Left ventricle myocardium inferior (tissue), 1 donor: ENCODE results near the gene FXYD1. TPM values are rescaled to one million over a fixed set of nuclear protein-coding genes. Genes with fewer than 3 reads are reported as not detected.

Experiments
- DNase-seq: peaks from one replicate; pipeline ENCODE4 v3.0.0-alpha.2; 2020
- H3K27ac ChIP-seq: fragments of 200-600 bp; replicated peaks from 2 replicates; pipeline ENCODE4 v1.8.0; 2021
- H3K27me3 ChIP-seq: fragments of 200-600 bp; 2 replicates; pipeline ENCODE4 v1.8.0; 2021; ENCODE audit warnings: low read depth
- H3K36me3 ChIP-seq: fragments of 200-600 bp; 2 replicates; pipeline ENCODE4 v1.8.0; 2021
- H3K4me1 ChIP-seq: fragments of 200-600 bp; 2 replicates; pipeline ENCODE4 v1.8.0; 2021
- H3K4me3 ChIP-seq: fragments of 200-600 bp; 2 replicates; pipeline ENCODE4 v1.8.0; 2021; ENCODE audit warnings: mild to moderate bottlenecking, moderate library complexity
- H3K9me3 ChIP-seq: fragments of 200-600 bp; replicated peaks from 2 replicates; pipeline ENCODE4 v1.8.0; 2021
- CTCF ChIP-seq: fragments of 200-600 bp; IDR thresholded peaks from 2 replicates; pipeline ENCODE4 v1.8.0; 2021; ENCODE audit warnings: antibody characterized with exemption, mild to moderate bottlenecking, borderline replicate concordance
- intact Hi-C: fragments of 100-400 bp; cut with micrococcal nuclease; formaldehyde crosslinking; loops from one replicate; pipeline ENCODE4 v1.11.0; 2022
- total RNA-seq: library from RNA; stranded (reverse); fragmentation: NEBNext Ultra II Directional; extraction: Animal tissue kit (Norgen Biotek cat#: 25700); gene quantifications from one replicate; pipeline ENCODE4 v1.2.1, GENCODE V29; 2021
- donor health status: DM: no; HTN: yes; CAD: no; lungs with severe emphysema.

FXYD1 gene
- total RNA-seq, 1 donor from 2014 or later: 509 TPM

- Histone ChIP-seq H3K27me3 (peaks cover 6% of the 10 kb centered on the region), H3K27ac (no peak overlapping the region), H3K36me3 (peaks cover 81% of the 10 kb centered on the region), H3K4me3 (no peak overlapping the region), H3K9me3 (peaks cover 43% of the 10 kb centered on the region), H3K4me1 (no peaks in the 10 kb centered on the region)
- intact Hi-C loops: no loop called here
- no peak for TF ChIP-seq CTCF
- no peak for DNase-seq
These were observed 22.8 kb downstream of the FXYD1 start for GRCh38 chr19:35161434-35161743.

GRCh38 chr19:35162471-35163326 is 24.1 kb downstream of the FXYD1 start:
- intact Hi-C loops: no loop called here
- Histone ChIP-seq H3K27me3 (no peaks in the 10 kb centered on the region), H3K9me3 (peaks cover 48% of the 10 kb centered on the region), H3K4me3 (no peak overlapping the region), H3K36me3 (peaks cover 89% of the 10 kb centered on the region), H3K4me1 (no peaks in the 10 kb centered on the region), H3K27ac (no peak overlapping the region)
- TF ChIP-seq CTCF: no peak
- no peak for DNase-seq

DNA sequence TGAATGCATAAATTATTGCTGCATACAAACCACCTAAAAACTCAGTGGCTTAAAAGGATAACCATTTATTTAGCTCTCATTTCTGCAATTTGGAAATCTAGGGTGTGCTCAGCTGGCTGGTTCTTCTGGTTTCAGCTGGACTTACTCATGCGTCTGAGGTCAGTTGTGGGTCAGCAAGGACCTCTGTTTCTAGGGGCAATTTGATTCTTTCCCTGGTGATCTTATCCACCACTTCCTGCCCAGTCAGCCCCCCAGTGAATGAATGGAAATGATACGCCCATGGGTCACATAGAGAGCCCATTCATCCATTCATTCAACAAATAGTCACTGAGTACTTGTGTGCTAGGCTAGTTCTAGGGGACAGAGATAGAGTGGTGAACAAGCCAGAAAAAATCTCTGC is 25.8 kb downstream of the FXYD1 start:
- Histone ChIP-seq H3K4me1 (no peaks in the 10 kb centered on the region), H3K27me3 (no peaks in the 10 kb centered on the region), H3K4me3 (no peak overlapping the region), H3K36me3 (peaks cover 74% of the 10 kb centered on the region), H3K9me3 (peaks cover 48% of the 10 kb centered on the region), H3K27ac (no peak overlapping the region)
- DNase-seq: no peak
- intact Hi-C loops: no loop called here
- no peak for TF ChIP-seq CTCF

DNA sequence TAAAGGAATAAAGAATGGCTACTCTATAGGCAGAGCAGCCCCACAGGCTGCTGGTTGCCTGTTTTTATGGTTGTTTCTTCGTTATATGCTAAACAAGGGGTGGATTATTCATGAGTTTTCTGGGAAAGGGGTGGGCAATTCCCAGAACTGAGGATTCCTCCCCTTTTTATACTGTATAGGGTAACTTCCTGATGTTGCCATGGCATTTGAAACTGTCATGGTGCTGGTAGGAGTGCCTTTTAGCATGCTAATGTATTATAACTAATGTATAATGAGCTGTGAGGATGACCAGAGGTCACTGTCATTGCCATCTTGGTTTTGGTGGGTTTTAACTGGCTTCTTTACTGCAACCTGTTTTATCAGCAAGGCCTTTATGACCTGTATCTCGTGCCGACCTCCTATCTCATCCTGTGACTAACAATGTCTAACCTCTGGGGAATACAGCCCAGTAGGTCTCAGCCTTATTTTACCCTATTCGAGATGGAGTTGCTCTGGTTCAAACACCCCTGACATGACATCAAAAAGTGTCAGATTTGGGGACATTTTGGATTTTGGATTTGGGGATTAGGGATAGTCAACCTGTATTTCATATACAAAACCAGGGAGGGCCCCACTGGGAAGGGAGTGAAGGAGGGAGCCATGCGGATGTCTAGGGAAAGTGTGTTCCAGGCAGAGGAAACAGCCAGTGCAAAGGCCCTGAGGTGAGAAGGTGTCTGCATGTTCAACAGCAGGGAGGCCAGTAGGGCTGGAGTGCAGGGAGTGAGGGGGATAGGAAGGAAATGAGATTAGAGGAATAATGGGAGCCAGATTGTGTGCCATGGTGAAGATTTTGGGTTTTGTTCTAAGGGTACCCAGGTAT is 26.8 kb downstream of the FXYD1 start:
- Histone ChIP-seq H3K4me1 (no peaks in the 10 kb centered on the region), H3K9me3 (peaks cover 48% of the 10 kb centered on the region), H3K36me3 (peaks cover 68% of the 10 kb centered on the region), H3K27ac (no peak overlapping the region), H3K27me3 (no peaks in the 10 kb centered on the region), H3K4me3 (no peak overlapping the region)
- intact Hi-C loops: no loop called here
- TF ChIP-seq CTCF: no peak
- no peak for DNase-seq

DNA sequence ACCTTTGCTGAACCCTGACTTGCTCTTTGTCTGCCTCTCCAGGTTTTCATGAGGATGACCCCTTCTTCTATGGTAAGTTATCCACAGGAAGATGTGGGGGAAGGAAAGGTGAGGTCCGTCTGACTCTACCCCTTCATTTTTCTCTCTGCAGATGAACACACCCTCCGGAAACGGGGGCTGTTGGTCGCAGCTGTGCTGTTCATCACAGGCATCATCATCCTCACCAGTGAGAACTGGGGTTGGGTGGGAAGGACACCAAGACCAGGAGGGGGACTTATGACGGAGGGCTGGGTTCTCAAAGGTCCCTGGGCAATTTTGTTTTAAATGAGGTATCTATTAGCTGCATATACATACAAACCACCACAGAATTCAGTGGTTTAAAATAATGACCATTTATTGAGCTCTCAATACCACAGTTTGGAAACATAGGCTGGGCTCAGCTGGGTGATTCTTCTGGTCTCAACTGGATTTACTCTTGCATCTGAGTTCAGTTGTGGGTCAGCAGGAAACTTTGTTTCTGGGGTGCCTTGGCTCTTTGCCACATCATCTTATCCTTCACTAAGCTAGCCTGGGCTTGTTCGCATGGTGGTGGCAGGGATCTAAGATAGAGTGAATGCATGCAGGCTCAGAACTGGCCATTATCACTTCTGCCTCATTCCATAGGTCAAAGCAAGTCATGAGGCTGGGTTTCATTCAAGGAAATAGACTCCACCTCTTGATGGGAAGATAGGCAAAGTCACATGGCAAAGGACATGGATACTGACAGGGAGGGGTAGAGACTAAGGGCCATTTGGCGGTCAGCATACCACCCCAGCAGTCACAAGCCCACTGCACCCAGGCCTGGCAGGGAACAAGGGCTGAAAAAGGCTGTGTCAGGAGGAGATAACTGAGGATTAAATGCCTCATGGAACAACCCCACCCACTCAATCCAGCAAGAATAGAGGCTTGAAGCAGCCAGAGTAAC is 27.8 kb downstream of the FXYD1 start:
- intact Hi-C loops: no loop called here
- H3K27me3 ChIP-seq: no peaks in the 10 kb centered on the region
- TF ChIP-seq CTCF: no peak
- no peak overlapping the region for H3K27ac ChIP-seq
- H3K9me3 ChIP-seq: peaks cover 48% of the 10 kb centered on the region
- H3K36me3 ChIP-seq: peaks cover 61% of the 10 kb centered on the region
- no peaks in the 10 kb centered on the region for H3K4me1 ChIP-seq
- H3K4me3 ChIP-seq: no peak overlapping the region
- no peak for DNase-seq
